Measurements from ENCODE around the gene PLXNB2. TPM values are rescaled to one million over a fixed set of nuclear protein-coding genes. Genes with fewer than 3 reads are reported as not detected.

The PLXNB2 gene
- total RNA-seq, 1 experiment from 2014 or later: 227 TPM

- Histone ChIP-seq H3K9me3 (ENCODE audit: control insufficient read depth, insufficient read depth, low read depth, low read length) (no peaks in the 10 kb centered on the region), H3K27ac (ENCODE audit: low read length) (no peak overlapping the region), H3K4me1 (ENCODE audit: control insufficient read depth, insufficient read depth, low read length) (no peaks in the 10 kb centered on the region), H3K36me3 (ENCODE audit: control insufficient read depth, insufficient read depth, low read length) (no peaks in the 10 kb centered on the region), H3K4me3 (ENCODE audit: low read depth in 2 of 2, low read length in 2 of 2) (no peak overlapping the region), H3K27me3 (ENCODE audit: control insufficient read depth, insufficient read depth, low read length) (no peaks in the 10 kb centered on the region)
- DNase-seq (ENCODE audit: low read depth, low spot score): no peak
- POLR2A ChIA-PET: interaction anchor here (0.7 kb wide), 1 partner anchor 415 kb away, joined by 3 read pairs; no protein-coding TSS in a partner anchor
- no peak for ATAC-seq
- in situ Hi-C loops (cut with HindIII; ENCODE audit: low pct_unique_long_range_greater_than_20kb, low sequenced_read_pairs) (no loop called here), intact Hi-C loops (cut with micrococcal nuclease; ENCODE audit: unreplicated experiment) (no loop called here)
- CTCF ChIA-PET: no interaction called here
- no TSS peak for BruUV-seq (replicated peaks)
- no peak for TF ChIP-seq TCF7L2 (IDR thresholded peaks at IDR 0.05; ENCODE audit: low read depth, low read length)
- no peak for TF ChIP-seq CTCF (IDR thresholded peaks at IDR 0.05)
- no peak for TF ChIP-seq POLR2AphosphoS5 (IDR thresholded peaks at IDR 0.05; ENCODE audit: low read depth, low read length)
- no peak for TF ChIP-seq REST (IDR thresholded peaks at IDR 0.05; ENCODE audit: insufficient read depth in 1 of 2, low read depth in 2 of 2, low read length in 1 of 2)
- no peak for TF ChIP-seq SIN3A (IDR thresholded peaks at IDR 0.05; ENCODE audit: borderline replicate concordance, insufficient read depth, low read depth, low read length)
Measured at GRCh38 chr22:50225200-50225969, 82.1 kb downstream of the PLXNB2 start.

Other genes starting within 250 kb of the PLXNB2 start
- gene TTLL8, start 249.3 kb downstream of the PLXNB2 start, total RNA-seq (2021; ENCODE audit: unreplicated experiment): not detected
- gene MLC1, start 222.2 kb downstream of the PLXNB2 start, total RNA-seq (2021; ENCODE audit: unreplicated experiment): not detected
- 0.10 TPM for gene MOV10L1, start 217.6 kb downstream of the PLXNB2 start, total RNA-seq (2021; ENCODE audit: unreplicated experiment)
- gene PANX2, start 136.9 kb downstream of the PLXNB2 start, total RNA-seq (2021; ENCODE audit: unreplicated experiment): 0.77 TPM
- gene TRABD, start 121.7 kb downstream of the PLXNB2 start, total RNA-seq (2021; ENCODE audit: unreplicated experiment): 55.7 TPM
- gene SELENOO, start 106.6 kb downstream of the PLXNB2 start, total RNA-seq (2021; ENCODE audit: unreplicated experiment): 34.3 TPM
- gene TUBGCP6, start 62.6 kb downstream of the PLXNB2 start, total RNA-seq (2021; ENCODE audit: unreplicated experiment): 31.3 TPM
- gene HDAC10, start 56.4 kb downstream of the PLXNB2 start, total RNA-seq (2021; ENCODE audit: unreplicated experiment): 71.3 TPM
- gene MAPK12, start 46.0 kb downstream of the PLXNB2 start, total RNA-seq (2021; ENCODE audit: unreplicated experiment): 74.6 TPM
- gene MAPK11, start 37.3 kb downstream of the PLXNB2 start, total RNA-seq (2021; ENCODE audit: unreplicated experiment): 77.7 TPM
- gene DENND6B, start 19.4 kb upstream of the PLXNB2 start, total RNA-seq (2021; ENCODE audit: unreplicated experiment): 5.8 TPM
- gene PPP6R2, start 35.7 kb upstream of the PLXNB2 start, total RNA-seq (2021; ENCODE audit: unreplicated experiment): 52.8 TPM
- 59.2 TPM for gene SBF1, start 167.4 kb upstream of the PLXNB2 start, total RNA-seq (2021; ENCODE audit: unreplicated experiment)
- gene ADM2, start 173.9 kb upstream of the PLXNB2 start, total RNA-seq (2021; ENCODE audit: unreplicated experiment): 3.9 TPM
- 0.23 TPM for gene MIOX, start 179.2 kb upstream of the PLXNB2 start, total RNA-seq (2021; ENCODE audit: unreplicated experiment)
- gene LMF2, start 200.1 kb upstream of the PLXNB2 start, total RNA-seq (2021; ENCODE audit: unreplicated experiment): 54.2 TPM
- gene NCAPH2, start 200.6 kb upstream of the PLXNB2 start, total RNA-seq (2021; ENCODE audit: unreplicated experiment): 55.6 TPM
- gene SCO2, start 218.0 kb upstream of the PLXNB2 start, total RNA-seq (2021; ENCODE audit: unreplicated experiment): 14.2 TPM
- gene TYMP, start 222.4 kb upstream of the PLXNB2 start, total RNA-seq (2021; ENCODE audit: unreplicated experiment): 56.0 TPM
- 1.8 TPM for gene KLHDC7B, start 238.3 kb upstream of the PLXNB2 start, total RNA-seq (2021; ENCODE audit: unreplicated experiment)

Data from Panc1 (cell line).